Spleen (tissue), 7 donors: Measurements from ENCODE around the gene TRIM9.

ENCODE experiments used
- POLR2A ChIP-seq, 3 donors: fragments of 450-650 bp; IDR thresholded peaks; one replicate each; pipeline ENCODE4 v1.5.1; 2017; ENCODE audit warnings: antibody characterized with exemption in 3 of 3, mild to moderate bottlenecking in 1 of 3
- TF ChIP-seq, protein P1 (sequence below), 11 experiments: fragments of 200-600 bp in 7 of 11; fragments of 450-650 bp in 4 of 11; sonication (generic) in 4 of 11; IDR thresholded peaks in 8 of 11; conservative IDR thresholded peaks in 3 of 11; 1 replicate in 7 of 11; 2 replicates in 4 of 11; pipeline versions ENCODE4 v1.4.0 to v1.8.0; 2016 to 2021; ENCODE audit warnings: antibody characterized with exemption in 11 of 11, inconsistent platforms in 4 of 11, mild to moderate bottlenecking in 1 of 11
- donor health status: DM: no; HTN: no; CAD: no; lungs with moderate emphysema.
- donor health status: DM: no; HTN: no; CAD: no.
- donor health status: DM: no; HTN: no; CAD: no.

DNA sequence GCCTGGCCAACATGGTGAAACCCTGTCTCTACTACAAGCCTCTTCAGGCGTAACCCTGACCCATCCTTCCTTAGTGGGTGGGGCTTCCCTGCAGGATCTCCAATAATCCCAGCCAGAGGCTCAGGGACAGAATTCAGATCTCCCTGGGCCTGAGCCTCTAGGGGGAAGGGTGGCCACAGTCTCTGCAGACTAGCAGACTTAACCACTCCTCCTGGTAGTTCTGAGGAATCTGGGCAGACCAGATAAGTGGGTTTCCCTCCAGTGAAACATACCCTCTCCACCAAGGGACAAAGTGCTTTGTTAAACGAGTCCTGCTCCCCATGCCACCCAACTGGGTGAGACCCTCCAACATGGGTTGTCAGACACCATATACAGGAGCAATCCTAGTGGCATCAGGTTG is 36.6 kb upstream of the TRIM9 start:
- TF ChIP-seq, protein P1, sequence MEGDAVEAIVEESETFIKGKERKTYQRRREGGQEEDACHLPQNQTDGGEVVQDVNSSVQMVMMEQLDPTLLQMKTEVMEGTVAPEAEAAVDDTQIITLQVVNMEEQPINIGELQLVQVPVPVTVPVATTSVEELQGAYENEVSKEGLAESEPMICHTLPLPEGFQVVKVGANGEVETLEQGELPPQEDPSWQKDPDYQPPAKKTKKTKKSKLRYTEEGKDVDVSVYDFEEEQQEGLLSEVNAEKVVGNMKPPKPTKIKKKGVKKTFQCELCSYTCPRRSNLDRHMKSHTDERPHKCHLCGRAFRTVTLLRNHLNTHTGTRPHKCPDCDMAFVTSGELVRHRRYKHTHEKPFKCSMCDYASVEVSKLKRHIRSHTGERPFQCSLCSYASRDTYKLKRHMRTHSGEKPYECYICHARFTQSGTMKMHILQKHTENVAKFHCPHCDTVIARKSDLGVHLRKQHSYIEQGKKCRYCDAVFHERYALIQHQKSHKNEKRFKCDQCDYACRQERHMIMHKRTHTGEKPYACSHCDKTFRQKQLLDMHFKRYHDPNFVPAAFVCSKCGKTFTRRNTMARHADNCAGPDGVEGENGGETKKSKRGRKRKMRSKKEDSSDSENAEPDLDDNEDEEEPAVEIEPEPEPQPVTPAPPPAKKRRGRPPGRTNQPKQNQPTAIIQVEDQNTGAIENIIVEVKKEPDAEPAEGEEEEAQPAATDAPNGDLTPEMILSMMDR (IDR thresholded peaks at IDR 0.05 in 8 of 11, conservative IDR thresholded peaks at IDR 0.05 in 3 of 11): no peak
- TF ChIP-seq POLR2A (IDR thresholded peaks at IDR 0.05): no peak
